GM18873 (cell line): Measurements from ENCODE around the gene FOXN3.

Experiments used
- ATAC-seq: cut with Tn5 transposase; IDR thresholded peaks from one replicate; pipeline ENCODE4 v1.9.1; 2021; ENCODE audit warnings: mild to moderate bottlenecking, moderate library complexity, moderate number of reproducible peaks; ENCODE audit not compliant: unreplicated experiment, low FRiP score

FOXN3 gene

GRCh38 chr14:89417091-89417464, at the start of gene FOXN3:
Gene FOXN3 (minus strand): TSS chr14:89417233. CDS start chr14:89412476, 4,757 bp downstream.
- peak; percentile 21 for ATAC-seq

- ATAC-seq = no peak
Observed at GRCh38 chr14:89466484-89466883, 49.5 kb upstream of the FOXN3 start.

GRCh38 chr14:89465876-89466275, 48.8 kb upstream of the FOXN3 start:
- ATAC-seq = no peak

GRCh38 chr14:89461256-89461655, 44.2 kb upstream of the FOXN3 start:
- ATAC-seq = no peak

- no peak for ATAC-seq
Observed at GRCh38 chr14:89458713-89459420, 41.8 kb upstream of the FOXN3 start.

- ATAC-seq = no peak
Observed at GRCh38 chr14:89457007-89457406, 40.0 kb upstream of the FOXN3 start.

GRCh38 chr14:89455412-89455811, 38.4 kb upstream of the FOXN3 start:
- no peak for ATAC-seq

- no peak for ATAC-seq
Observed at GRCh38 chr14:89454996-89455395, 38.0 kb upstream of the FOXN3 start.

- ATAC-seq = no peak
Observed at GRCh38 chr14:89452281-89452680, 35.2 kb upstream of the FOXN3 start.

GRCh38 chr14:89451229-89451628, 34.2 kb upstream of the FOXN3 start:
- no peak for ATAC-seq

- ATAC-seq = no peak
Observed at GRCh38 chr14:89447182-89447944, 30.3 kb upstream of the FOXN3 start.

- no peak for ATAC-seq
Observed at GRCh38 chr14:89445273-89445973, 28.4 kb upstream of the FOXN3 start.

- no peak for ATAC-seq
Observed at GRCh38 chr14:89444516-89445125, 27.6 kb upstream of the FOXN3 start.

GRCh38 chr14:89444044-89444443, 27.0 kb upstream of the FOXN3 start:
- ATAC-seq = no peak

GRCh38 chr14:89443042-89443629, 26.1 kb upstream of the FOXN3 start:
- no peak for ATAC-seq

- no peak for ATAC-seq
Observed at GRCh38 chr14:89442280-89442679, 25.2 kb upstream of the FOXN3 start.

- ATAC-seq = no peak
Observed at GRCh38 chr14:89440986-89441909, 24.2 kb upstream of the FOXN3 start.

- ATAC-seq = no peak
Observed at GRCh38 chr14:89435892-89436656, 19.0 kb upstream of the FOXN3 start.

GRCh38 chr14:89435492-89435891, 18.5 kb upstream of the FOXN3 start:
- ATAC-seq = no peak
